Measurements from ENCODE around the gene MYLK2.

MYLK2 gene

GRCh38 chr20:31879143-31879987 is 60.2 kb downstream of the MYLK2 start:
- FAIRE-seq, result no peak
- TF ChIP-seq TAF1 (IDR thresholded peaks at IDR 0.05; ENCODE audit: low read depth, low read length) (no peak), POLR2A (IDR thresholded peaks at IDR 0.05; ENCODE audit: low read depth, low read length) (no peak), POLR2AphosphoS5 (IDR thresholded peaks at IDR 0.05; ENCODE audit: low read depth, low read length) (no peak), PAX5 (IDR thresholded peaks at IDR 0.05; ENCODE audit: insufficient read depth, low read length, severe bottlenecking) (no peak), POU2F2 (IDR thresholded peaks at IDR 0.05; ENCODE audit: low read depth, low read length) (no peak), SPI1 (IDR thresholded peaks at IDR 0.05; ENCODE audit: low read depth, low read length) (0 out of 2 replicates have a peak, but pooled peaks have one; percentile 9)
- DNase-seq (ENCODE audit: insufficient read length, low spot score), result peak; percentile 75

GRCh38 chr20:31881945-31882344 is 62.8 kb downstream of the MYLK2 start:
- FAIRE-seq (no peak), DNase-seq (ENCODE audit: insufficient read length, low spot score) (no peak)
- TF ChIP-seq SPI1 (IDR thresholded peaks at IDR 0.05; ENCODE audit: low read depth, low read length) (no peak), POU2F2 (IDR thresholded peaks at IDR 0.05; ENCODE audit: low read depth, low read length) (no peak), POLR2AphosphoS5 (IDR thresholded peaks at IDR 0.05; ENCODE audit: low read depth, low read length) (no peak), POLR2A (IDR thresholded peaks at IDR 0.05; ENCODE audit: low read depth, low read length) (no peak), PAX5 (IDR thresholded peaks at IDR 0.05; ENCODE audit: insufficient read depth, low read length, severe bottlenecking) (no peak), TAF1 (IDR thresholded peaks at IDR 0.05; ENCODE audit: low read depth, low read length) (no peak)

GRCh38 chr20:31883829-31884228 is 64.7 kb downstream of the MYLK2 start:
- TF ChIP-seq POU2F2 (IDR thresholded peaks at IDR 0.05; ENCODE audit: low read depth, low read length) (no peak), TAF1 (IDR thresholded peaks at IDR 0.05; ENCODE audit: low read depth, low read length) (no peak), PAX5 (IDR thresholded peaks at IDR 0.05; ENCODE audit: insufficient read depth, low read length, severe bottlenecking) (no peak)
- FAIRE-seq (no peak), DNase-seq (ENCODE audit: insufficient read length, low spot score) (no peak)
